HL-60/S4 treated with phorbol 12-myristate 13-acetate at 8.2 ng/mL for 4 days and 3 days (cell line): Measurements from ENCODE around the gene RFT1.

Experiments
- in situ Hi-C: fragments of 300-500 bp; cut with MboI; formaldehyde crosslinking; loops from 2 replicates; pipeline ENCODE4 v1.15.0; 2022; ENCODE audit warnings: low sequenced_read_pairs

Gene RFT1, protein sequence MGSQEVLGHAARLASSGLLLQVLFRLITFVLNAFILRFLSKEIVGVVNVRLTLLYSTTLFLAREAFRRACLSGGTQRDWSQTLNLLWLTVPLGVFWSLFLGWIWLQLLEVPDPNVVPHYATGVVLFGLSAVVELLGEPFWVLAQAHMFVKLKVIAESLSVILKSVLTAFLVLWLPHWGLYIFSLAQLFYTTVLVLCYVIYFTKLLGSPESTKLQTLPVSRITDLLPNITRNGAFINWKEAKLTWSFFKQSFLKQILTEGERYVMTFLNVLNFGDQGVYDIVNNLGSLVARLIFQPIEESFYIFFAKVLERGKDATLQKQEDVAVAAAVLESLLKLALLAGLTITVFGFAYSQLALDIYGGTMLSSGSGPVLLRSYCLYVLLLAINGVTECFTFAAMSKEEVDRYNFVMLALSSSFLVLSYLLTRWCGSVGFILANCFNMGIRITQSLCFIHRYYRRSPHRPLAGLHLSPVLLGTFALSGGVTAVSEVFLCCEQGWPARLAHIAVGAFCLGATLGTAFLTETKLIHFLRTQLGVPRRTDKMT

DNA sequence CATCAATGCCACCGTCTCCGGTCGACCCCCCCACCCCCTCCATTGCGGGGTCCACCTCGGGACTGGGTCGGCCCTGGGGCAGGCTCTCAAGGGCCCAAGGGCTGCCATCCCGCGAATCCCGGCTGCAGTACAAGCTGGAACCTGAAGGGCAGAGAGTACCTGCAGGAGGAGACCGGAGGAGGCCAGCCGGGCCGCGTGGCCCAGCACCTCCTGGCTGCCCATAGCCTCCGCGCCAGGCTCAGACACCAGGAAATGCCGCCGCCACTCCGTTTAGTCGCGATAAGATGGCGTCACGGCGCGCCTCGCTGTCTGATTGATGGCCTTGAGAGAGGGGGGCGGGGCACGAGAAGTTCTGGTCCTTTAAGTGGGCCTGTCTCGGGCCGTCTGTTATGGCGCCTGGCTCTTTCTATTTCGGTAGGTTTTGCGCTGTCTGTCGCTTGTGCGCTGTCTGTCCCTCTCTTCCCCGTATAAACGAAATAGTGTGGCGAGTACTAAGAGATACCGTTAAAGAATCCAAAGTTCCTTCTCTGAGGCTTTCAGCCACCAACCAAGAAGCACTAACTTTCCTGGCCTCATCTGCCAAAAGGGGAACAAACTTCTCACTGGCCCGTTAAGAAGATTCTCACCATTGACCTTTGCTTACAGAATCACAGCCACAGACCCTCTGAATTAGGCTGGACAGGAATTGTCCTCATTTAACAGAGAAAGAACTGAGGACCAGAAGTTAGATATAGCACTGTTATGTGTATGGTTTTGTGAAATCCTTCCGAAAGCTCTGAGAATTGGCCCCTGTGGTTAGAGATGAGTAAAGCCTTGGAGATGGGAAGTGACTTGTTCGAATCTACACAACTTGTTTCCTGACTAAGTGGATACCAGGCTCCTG lies at the start of gene RFT1:
TSS of gene RFT1 (minus strand) at position 257 of the 883 bp plus-strand sequence. CDS start at position 222, 35 bp downstream.
- in situ Hi-C loops, result no loop called here

DNA sequence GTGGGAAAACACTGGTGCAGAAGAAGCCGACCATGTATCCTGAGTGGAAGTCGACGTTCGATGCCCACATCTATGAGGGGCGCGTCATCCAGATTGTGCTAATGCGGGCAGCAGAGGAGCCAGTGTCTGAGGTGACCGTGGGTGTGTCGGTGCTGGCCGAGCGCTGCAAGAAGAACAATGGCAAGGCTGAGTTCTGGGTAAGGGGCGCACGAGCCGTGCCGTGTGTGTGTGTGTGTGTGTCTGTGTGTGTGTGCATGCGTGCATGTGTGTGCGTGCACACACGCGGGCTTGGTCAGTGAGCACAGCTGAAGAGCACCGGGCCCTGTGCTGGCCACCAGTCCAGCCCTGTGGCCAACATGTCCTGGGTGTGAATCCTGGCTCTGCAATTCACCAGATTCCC lies 49.3 kb upstream of the RFT1 start:
- in situ Hi-C loops, result no loop called here

DNA sequence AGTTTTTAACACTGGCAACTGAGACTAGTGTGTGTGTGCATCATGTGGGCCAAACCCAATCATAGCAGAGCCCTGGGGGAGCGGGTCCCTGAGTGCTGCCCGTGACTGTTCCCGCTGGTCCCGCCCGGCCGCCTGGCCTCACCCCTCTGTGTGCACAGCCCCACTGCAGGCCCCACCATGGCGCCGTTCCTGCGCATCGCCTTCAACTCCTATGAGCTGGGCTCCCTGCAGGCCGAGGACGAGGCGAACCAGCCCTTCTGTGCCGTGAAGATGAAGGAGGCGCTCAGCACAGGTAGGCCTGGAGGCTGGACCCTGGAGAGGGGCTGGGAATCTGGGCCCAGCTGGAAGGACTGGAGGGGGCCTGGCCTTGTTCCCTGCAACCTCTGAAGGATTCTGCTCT lies 48.0 kb upstream of the RFT1 start:
- in situ Hi-C loops, result no loop called here

DNA sequence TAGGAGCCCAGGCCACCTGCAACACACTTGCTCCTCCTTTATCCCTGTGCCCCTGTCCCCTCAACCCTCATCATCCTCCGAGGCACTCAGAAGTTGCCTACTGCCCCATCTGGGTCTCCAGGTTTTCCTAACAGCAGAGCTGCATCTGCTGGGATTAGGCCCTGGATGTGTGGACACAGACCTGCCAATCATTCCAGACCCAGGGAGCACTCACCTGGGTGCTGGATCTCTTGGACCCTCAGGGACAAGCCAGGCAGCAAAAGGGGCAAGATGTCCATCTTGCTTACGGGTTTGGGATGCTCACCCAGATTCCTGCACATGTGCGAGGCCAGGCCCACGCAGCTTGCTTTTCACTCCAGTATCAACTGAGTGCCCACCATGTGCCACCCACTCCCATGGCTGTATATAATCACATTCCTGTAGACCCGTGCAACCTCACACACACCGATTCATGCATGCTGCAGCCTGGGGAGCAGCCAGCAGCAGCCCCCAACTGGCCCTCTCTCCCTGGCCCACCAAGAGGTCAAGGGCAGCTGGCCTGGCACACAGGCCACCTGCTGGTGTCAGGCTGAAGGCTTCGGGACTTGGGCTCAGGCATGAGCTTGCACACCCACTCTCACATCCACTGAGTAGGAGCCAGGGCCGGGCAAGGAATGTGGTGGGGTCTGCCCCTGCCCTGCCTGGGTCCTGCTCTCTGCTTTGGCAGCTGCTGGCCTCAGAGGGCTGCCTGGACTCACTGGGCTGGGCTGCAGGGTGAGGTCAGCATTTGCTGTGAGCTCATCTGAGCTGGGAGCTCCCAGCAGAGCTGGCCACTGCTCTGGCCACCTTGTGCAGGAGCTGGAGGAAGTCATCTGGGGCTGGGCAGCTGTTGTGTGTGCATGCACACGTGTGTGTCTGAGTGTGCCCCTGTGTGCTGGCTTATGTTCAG lies 45.6 kb upstream of the RFT1 start:
- in situ Hi-C loops, result no loop called here

DNA sequence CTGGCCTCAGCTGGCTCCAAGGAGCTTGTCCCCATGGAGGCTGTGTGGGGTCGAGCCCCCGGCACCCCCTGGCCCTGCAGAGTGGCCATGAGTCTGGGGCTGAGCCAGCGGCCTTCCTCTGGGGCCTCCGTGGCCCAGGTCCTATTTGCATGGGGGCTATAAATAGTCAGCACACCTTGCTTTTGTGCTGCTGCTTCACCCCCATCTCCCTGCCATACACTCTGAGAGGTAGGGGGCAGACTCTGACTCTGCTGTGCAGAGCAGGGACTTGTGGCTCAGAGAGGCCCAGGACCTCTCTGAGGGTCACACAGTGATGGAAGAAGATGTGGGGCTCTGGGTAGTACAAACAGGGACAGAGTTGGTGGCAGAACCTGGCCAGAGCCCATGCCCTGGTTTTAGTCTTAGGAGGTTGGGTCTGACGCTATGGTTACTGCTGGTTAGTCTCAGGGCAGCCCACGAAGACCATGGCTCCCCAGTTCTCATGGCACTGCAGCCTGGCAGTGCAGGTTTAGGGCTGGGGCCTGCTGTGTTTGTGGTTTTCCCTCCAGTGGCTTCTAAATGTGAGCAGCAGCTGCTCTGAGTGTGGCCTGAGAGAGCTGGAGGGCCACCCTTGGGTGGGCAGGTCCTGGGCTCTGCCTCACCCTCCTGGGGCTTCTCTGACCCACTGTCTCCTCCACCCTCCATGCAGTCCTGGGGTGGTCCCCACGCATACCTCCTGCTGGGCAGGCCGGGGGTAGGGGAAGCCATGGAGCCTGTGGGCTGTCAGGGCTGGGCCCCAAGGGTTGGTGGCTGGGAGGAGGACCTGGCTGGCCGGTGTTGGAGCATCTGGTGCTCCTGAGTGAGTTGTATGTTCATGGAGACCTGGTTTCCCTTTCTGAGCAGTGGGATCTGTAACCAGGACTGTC lies 44.4 kb upstream of the RFT1 start:
- in situ Hi-C loops, result no loop called here

DNA sequence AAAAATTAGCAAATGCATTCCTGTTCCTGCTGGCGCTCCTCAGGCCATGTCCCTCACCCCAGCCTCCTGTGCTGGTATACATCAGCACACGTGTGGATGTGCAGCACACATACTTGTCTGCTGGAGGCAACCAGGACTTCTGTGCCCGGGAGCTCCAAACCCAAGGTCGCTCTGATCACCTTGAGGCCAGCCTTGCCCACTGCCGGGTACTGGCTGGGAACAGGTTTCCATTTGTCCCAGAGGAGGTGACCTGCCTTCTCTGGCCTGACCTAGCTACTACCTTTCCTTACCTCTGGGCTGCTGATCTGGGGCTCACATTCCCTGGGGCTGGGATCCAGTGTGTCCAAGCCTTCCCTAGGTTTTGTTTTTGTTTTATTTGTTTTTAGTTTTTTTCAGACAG lies 42.9 kb upstream of the RFT1 start:
- in situ Hi-C loops, result no loop called here

DNA sequence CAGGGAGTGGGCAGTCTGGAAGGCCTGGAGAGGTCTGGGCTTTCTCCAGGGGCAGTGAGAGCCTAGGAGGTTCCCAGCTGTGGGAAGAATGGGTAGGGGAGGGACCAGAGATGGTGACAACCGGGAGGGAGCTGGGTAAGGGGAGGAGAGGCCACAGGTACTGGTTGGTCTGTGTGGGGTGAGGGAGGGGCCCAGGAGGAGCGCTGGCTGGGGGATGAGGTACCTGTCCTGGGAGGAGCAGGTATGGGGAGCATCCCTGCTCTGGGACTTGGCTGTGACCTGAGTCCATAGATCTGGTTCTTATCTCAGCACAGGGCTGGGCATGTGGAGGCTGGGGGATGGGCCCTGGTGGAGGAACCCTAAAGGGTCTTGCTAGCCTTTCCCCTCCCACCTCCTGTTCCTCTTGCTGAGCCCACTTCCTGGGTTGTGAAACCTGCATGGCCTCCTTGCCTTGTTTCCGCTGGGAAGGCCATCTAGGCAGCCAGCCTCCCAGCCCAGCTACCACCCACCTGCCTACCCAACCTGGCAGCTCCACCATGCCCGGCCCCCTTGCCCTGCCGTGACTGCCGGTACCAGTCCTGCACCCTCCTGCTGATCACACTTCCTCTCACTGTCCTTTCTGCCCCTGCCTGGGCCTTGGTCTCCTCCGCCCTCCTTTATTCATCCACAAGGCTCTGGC lies 41.7 kb upstream of the RFT1 start:
- in situ Hi-C loops, result no loop called here

DNA sequence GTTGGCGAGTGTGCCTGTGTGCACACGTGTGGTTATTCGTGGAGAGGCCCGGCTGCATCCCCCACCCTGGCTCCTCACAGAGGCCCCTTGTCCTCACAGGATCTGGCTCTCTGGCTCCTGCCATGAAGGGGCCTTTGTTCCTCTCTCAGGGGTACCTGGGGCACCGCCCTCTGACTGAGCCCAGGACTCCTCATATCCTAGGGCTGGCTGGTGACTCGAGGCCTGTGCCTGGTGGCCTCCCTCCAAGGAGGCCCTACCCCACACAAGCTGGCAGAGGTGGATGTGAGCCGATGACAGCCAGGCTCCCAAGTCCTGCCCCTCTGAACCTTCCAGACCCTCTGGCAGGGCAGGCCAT lies 40.8 kb upstream of the RFT1 start:
- in situ Hi-C loops, result no loop called here

DNA sequence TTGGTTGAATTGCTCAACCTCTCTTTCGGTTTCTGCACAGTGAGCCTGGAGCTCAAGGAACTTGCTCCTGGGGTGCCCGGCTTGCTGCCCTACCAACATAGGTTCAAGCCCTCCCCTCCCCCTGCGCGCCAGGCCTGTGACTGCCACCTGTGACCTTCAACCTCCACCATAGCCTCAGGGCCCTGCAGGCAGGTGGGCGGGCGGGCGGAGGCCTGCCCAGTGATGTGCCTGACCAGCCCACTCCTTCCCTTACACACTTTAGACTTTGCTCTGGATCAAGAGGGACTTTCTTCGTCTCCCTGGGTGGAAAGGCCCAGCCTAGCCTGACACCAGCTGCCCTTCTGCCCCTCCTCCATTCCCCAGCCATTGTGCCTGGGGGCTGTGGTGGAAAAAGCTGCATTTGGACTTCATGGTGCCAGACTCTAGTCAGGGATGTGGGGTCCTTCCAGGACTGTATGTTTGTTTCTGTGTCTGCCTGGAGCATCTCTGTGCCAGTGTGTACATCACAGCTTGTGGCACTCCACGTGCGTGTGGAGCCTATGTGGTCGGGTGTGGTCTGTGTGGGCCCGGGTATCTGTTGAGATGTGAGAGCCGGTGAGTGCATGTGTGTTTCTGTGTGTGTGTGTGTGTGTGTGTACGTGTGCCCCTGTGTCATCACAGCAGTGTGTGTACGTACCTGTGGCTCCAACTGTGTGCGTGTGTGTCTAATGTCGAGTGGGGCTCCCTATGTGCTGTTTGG lies 40.3 kb upstream of the RFT1 start:
- in situ Hi-C loops, result no loop called here

DNA sequence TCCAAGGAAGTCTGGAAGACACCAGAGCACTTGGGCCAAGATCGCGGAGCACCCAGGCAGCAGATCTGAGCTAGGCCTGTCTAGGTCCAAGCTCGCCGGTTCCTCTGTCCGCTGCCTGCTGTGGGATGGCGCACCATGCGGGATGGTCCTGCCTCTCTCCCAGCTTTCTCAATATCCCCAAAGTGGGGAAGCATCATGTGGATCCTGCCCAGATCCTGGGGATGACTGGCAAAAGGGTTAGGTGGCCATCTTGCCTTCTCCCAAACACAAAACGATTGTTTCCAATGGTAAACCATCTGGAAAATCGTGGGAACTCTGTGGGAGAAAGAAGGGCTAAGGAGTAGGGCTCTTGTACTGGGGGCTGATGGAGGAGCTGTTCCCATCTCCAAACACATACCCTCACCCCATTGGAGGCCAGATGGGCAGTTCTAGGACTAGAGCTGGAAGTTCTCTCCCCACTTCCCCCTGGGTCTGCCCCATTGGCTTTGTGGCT lies 39.6 kb upstream of the RFT1 start:
- in situ Hi-C loops, result no loop called here

DNA sequence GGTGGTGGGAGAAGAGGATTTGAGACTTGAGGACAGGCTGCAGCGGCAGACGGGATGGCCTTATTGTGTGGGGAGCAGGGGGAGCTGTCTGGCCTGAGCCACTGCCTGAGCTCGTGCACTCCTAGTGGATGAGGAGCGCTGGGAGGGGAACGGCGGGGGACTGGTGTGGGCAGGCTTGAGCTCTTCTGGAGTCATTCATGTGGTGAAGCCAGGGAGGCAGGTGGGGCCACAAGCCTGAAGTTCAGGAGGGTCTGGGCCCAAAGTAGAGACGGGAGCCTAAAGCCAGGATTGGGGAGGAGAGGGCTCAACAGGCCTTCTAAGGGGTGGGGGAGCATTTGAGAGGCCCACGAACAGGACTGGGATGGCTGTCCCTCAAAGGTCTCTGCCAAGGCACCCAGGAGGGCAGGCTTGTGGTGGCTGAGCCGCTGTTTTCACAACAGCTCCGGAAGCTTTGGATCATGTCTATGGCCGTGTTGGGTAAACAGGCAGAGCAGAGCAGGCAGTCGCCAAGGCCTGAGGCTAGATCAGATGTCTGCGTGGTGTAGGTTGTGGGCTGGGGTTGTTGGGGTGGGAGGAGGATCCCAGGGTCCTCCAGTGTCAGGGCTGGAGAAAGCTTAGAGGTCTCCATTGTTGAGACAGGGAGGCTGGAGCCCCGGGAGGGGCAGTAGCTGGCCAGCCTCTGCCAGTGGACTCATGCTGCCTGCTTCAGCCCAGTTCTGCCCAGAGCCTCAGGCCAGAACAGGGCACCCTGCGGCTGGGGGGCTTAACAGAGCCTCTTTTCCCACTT lies 39.0 kb upstream of the RFT1 start:
- in situ Hi-C loops, result no loop called here

DNA sequence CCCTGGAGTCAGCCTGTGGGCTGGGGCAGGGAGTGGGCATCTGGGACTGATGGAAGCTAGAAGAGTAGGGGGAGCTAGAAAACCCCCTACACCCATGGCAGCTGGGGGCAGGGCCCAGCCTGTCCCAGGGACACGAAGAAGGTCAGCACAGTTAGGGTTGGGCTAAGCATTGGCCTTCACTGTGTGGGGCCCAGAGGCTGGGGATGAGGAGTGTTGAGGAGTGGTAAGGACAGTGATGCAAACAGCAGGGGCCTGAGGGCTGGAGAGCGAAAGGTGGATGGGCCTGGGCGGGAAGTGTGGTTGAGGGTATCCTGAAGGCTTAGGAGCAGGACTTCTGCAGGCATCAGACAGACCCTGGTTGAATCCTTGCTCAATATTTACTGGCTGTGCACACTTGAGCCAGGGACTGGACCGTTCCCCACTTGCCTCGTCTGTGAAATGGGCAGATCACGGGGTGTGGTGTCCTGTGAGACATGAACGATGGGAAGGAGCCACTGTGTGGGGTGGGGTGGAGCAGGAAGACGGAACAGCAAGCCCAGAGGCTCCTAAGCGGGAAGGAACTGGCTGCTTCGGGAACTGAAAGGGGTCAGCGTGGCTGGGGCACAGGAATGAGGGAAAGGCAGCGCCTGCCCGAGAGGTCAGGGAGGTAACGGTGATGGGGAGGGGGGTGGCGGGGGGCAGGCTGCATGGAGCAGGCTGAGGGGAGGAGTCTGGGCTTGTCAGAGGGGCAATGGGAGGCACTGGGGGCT lies 38.1 kb upstream of the RFT1 start:
- in situ Hi-C loops, result no loop called here

DNA sequence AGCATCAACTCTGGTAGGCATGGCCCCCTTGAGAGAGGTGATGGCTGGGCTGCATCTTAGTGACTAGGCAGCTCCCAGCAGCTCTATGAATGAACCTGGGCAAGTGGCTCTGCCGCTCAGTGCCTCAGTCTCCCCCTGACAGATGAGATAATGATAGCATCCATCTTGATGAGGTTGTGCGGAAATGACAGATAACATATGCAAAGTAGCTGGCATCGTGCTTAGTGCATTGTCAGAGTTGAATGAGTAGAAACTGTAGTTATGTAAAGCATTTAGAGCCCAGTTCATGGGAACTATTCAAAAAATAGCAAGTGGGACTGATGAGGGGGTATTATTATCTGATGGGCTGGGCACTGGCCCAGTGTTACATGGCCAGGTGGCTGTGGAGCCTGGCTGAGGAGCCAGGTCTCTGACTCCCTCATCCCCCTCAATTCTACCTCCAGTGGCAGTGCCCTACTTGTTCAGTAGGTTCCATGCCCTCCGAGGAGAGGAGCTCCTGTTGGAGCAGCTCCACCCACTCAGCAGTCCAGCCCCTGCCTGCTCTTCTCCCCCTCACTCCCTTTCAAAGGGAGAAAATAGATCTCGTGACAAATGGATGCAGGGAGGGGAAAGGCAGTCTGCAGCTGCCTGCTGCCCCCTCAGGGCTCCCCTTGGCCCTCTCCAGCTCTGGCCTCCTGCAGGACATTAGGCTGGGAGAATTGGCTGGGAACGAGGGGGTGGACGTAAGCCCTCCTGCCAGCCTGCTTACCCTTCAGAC lies 37.4 kb upstream of the RFT1 start:
- in situ Hi-C loops, result no loop called here

DNA sequence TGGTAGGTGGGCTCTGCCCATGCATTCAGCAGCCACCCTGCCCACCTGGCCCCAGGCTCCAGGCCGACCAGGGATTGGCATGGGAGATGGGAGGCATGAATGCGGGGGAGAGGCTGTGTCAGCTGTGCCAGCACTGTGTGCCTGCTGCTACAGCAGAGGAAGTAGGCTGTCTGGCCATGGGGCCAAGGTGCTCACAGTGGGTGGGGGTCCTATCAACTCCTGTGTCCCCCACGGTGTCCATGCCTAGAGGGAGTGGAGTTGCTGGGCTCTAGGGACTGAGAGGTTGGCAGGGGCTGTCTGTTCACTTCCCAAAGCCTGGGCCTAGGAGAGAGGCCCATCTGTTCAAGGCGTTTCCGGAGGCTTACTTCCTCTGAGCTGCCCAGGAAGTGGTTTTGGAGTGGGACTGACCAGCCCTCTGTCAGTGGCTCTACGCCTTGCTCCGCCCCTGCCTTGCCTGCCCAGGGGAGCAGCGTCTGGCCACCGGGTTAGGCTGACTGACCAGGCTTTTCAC lies 36.6 kb upstream of the RFT1 start:
- in situ Hi-C loops, result no loop called here

DNA sequence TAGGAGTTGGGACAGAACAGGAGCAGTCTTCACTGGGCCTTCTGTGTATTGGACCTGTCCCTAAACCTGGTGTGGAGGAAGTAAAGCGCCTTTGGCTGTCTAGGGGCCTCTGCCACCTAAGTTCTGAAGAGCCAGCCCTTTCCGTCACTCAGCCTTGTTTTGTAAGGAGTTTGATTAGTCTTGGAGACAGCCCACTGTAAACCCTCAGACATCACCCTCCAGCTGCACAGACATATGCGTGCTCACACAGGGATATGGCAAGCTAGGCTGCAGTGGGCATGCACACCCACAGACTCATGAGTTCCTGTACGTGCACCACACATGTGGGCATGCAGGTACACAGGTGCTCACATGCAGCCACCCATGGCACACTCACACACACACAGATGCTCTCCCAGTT lies 36.0 kb upstream of the RFT1 start:
- in situ Hi-C loops, result no loop called here

DNA sequence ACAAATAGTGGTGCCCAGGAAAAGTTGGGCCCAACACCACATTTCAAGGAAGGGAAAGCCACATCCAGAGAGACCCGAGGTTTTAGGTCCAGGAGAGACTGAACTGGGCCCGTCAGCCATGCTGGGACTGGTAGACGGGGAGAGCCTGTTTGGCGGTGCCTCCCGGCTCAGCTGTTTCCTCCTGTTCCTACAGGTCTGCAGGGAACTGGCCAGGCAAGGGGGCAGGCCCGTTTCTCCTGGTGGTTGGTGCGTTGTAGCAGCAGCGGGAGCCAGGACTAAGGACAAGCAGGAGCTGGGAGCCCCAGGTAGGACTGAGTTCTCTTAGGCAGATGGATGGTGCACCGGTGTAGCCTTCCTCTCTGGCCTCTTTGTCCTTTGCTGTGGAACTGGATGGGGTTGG lies 34.7 kb upstream of the RFT1 start:
- in situ Hi-C loops, result no loop called here
